ENCODE results near the gene MAGI2. TPM values are rescaled to one million over a fixed set of nuclear protein-coding genes. Genes with fewer than 3 reads are reported as not detected.
"Not testable (repeated sequence)": the region's sequence is repeated elsewhere in the genome, so short reads cannot be mapped to it uniquely, and the experiment has no call there.

MAGI2 gene
- polyA plus RNA-seq, 1 donor = 37.2 TPM

GRCh38 chr7:79157281-79157680 is 296.2 kb downstream of the MAGI2 start:
- DNase-seq = no peak

- DNase-seq = no peak
Observed at GRCh38 chr7:79149831-79150230, 303.6 kb downstream of the MAGI2 start.

- DNase-seq = no peak
Observed at GRCh38 chr7:79142706-79143105, 310.8 kb downstream of the MAGI2 start.

- DNase-seq = no peak
Observed at GRCh38 chr7:79141252-79141651, 312.2 kb downstream of the MAGI2 start.

GRCh38 chr7:79137942-79138341 is 315.5 kb downstream of the MAGI2 start:
- no peak for DNase-seq

- DNase-seq = no peak
Observed at GRCh38 chr7:79132844-79133451, 320.5 kb downstream of the MAGI2 start.

GRCh38 chr7:79130715-79131114 is 322.8 kb downstream of the MAGI2 start:
- no peak for DNase-seq

GRCh38 chr7:79124331-79124730 is 329.1 kb downstream of the MAGI2 start:
- DNase-seq = no peak

GRCh38 chr7:79118143-79118542 is 335.3 kb downstream of the MAGI2 start:
- no peak for DNase-seq

GRCh38 chr7:79096361-79096805 is 357.1 kb downstream of the MAGI2 start:
- DNase-seq = no peak

- DNase-seq = no peak
Observed at GRCh38 chr7:79093421-79093820, 360.0 kb downstream of the MAGI2 start.

GRCh38 chr7:79091661-79092060 is 361.8 kb downstream of the MAGI2 start:
- DNase-seq = no peak

- DNase-seq = no peak
Observed at GRCh38 chr7:79091011-79091410, 362.5 kb downstream of the MAGI2 start.

GRCh38 chr7:79090543-79090942 is 362.9 kb downstream of the MAGI2 start:
- DNase-seq = no peak

- DNase-seq = no peak
Observed at GRCh38 chr7:79084423-79084822, 369.0 kb downstream of the MAGI2 start.

GRCh38 chr7:79079919-79080554 is 373.4 kb downstream of the MAGI2 start:
- DNase-seq = no peak

- no peak for DNase-seq
Observed at GRCh38 chr7:79078273-79078672, 375.2 kb downstream of the MAGI2 start.

GRCh38 chr7:79071187-79071586 is 382.3 kb downstream of the MAGI2 start:
- not testable (repeated sequence) for DNase-seq

- DNase-seq = no peak
Observed at GRCh38 chr7:79064187-79064823, 389.2 kb downstream of the MAGI2 start.

- no peak for DNase-seq
Observed at GRCh38 chr7:79063019-79063698, 390.3 kb downstream of the MAGI2 start.

- DNase-seq = no peak
Observed at GRCh38 chr7:79060498-79060897, 393.0 kb downstream of the MAGI2 start.

- peak; percentile 53 for DNase-seq
Observed at GRCh38 chr7:79055722-79056415, 397.6 kb downstream of the MAGI2 start.

All from left kidney (tissue), 2 donors.